Fibroblast of pulmonary artery (primary cell): ENCODE measurements around the gene WWP2.
A peak's percentile ranks its signal among the peaks of the same experiment; 100 is the strongest.

Experiments
- DNase-seq: peaks from one replicate; pipeline ENCODE4 v3.0.0-alpha.2; 2010; ENCODE audit warnings: low read depth
- H3K4me3 ChIP-seq: replicated peaks from 2 replicates; pipeline ENCODE4 v1.5.1; 2011; ENCODE audit warnings: low read depth, mild to moderate bottlenecking, control low read depth, low read length, moderate library complexity
- CTCF ChIP-seq: IDR thresholded peaks from 2 replicates; pipeline ENCODE4 v1.5.1; 2011; ENCODE audit warnings: mild to moderate bottlenecking, control low read depth, low read length, inconsistent platforms; ENCODE audit errors: missing control alignments

The WWP2 gene

GRCh38 chr16:69761983-69762813 is at the start of gene WWP2:
WWP2 (plus strand) TSS chr16:69762332; CDS start chr16:69787011, 24,679 bp downstream.
- no peak for TF ChIP-seq CTCF
- H3K4me3 ChIP-seq, result peak within 1 kb of the TSS; percentile 93
- peak; percentile 60 for DNase-seq

GRCh38 chr16:69712914-69713581 is 49.1 kb upstream of the WWP2 start:
- H3K4me3 ChIP-seq, result no peak overlapping the region
- TF ChIP-seq CTCF, result no peak
- no peak for DNase-seq

- DNase-seq, result no peak
- no peak overlapping the region for H3K4me3 ChIP-seq
- no peak for TF ChIP-seq CTCF
Measured at GRCh38 chr16:69717066-69717465, 45.1 kb upstream of the WWP2 start.

GRCh38 chr16:69718111-69718764 is 43.9 kb upstream of the WWP2 start:
- H3K4me3 ChIP-seq, result no peak overlapping the region
- TF ChIP-seq CTCF, result no peak
- no peak for DNase-seq

- no peak for TF ChIP-seq CTCF
- DNase-seq, result no peak
- no peak overlapping the region for H3K4me3 ChIP-seq
Measured at GRCh38 chr16:69720822-69721430, 41.2 kb upstream of the WWP2 start.

- no peak for DNase-seq
- no peak overlapping the region for H3K4me3 ChIP-seq
- TF ChIP-seq CTCF, result no peak
Measured at GRCh38 chr16:69721441-69721957, 40.6 kb upstream of the WWP2 start.
